H9 (cell line): ENCODE results near the gene FLT3. TPM values are rescaled to one million over a fixed set of nuclear protein-coding genes. Genes with fewer than 3 reads are reported as not detected.

Source experiments
- DNase-seq: peaks from one replicate; pipeline ENCODE4 v3.0.0-alpha.2; 2017
- H2AFZ ChIP-seq: one replicate; pipeline ENCODE4 v1.6.1; 2013; ENCODE audit warnings: mild to moderate bottlenecking, low read length, control low read depth, moderate library complexity
- H2AK5ac ChIP-seq: 2 replicates; pipeline ENCODE4 v1.6.1; 2013; ENCODE audit warnings: low read length, control low read depth, mixed read lengths; ENCODE audit not compliant: insufficient read length
- H2BK120ac ChIP-seq: one replicate; pipeline ENCODE4 v1.6.1; 2013; ENCODE audit warnings: low read depth, mild to moderate bottlenecking, low read length, control low read depth, inconsistent platforms; ENCODE audit not compliant: poor library complexity, severe bottlenecking
- H2BK12ac ChIP-seq: 2 replicates; pipeline ENCODE4 v1.6.1; 2013; ENCODE audit warnings: low read length, control low read depth, mixed read lengths, low read depth; ENCODE audit not compliant: insufficient read length
- H2BK15ac ChIP-seq: 2 replicates; pipeline ENCODE4 v1.6.1; 2013; ENCODE audit warnings: low read depth, low read length, control low read depth
- H2BK20ac ChIP-seq: one replicate; pipeline ENCODE4 v1.6.1; 2013; ENCODE audit warnings: low read depth, mild to moderate bottlenecking, low read length, control low read depth, inconsistent platforms; ENCODE audit not compliant: poor library complexity, severe bottlenecking
- H2BK5ac ChIP-seq: 2 replicates; pipeline ENCODE4 v1.6.1; 2013; ENCODE audit warnings: low read length, control low read depth, mixed read lengths; ENCODE audit not compliant: insufficient read length
- H3K14ac ChIP-seq: 2 replicates; pipeline ENCODE4 v1.6.1; 2013; ENCODE audit warnings: low read length, control low read depth; ENCODE audit not compliant: insufficient read depth
- H3K18ac ChIP-seq: 2 replicates; pipeline ENCODE4 v1.6.1; 2013; ENCODE audit warnings: low read depth, mild to moderate bottlenecking, mixed read lengths, low read length, control low read depth; ENCODE audit not compliant: insufficient read length
- H3K23ac ChIP-seq: 2 replicates; pipeline ENCODE4 v1.6.1; 2013; ENCODE audit warnings: low read length, control low read depth, mixed read lengths, low read depth; ENCODE audit not compliant: insufficient read length
- H3K23me2 ChIP-seq: 2 replicates; pipeline ENCODE4 v1.6.1; 2013; ENCODE audit warnings: low read depth, mild to moderate bottlenecking, mixed read lengths, low read length, control low read depth; ENCODE audit not compliant: insufficient read length, poor library complexity, severe bottlenecking
- H3K27ac ChIP-seq: 2 replicates; pipeline ENCODE4 v1.5.1; 2013; ENCODE audit warnings: low read length, control low read depth, mixed read lengths, low read depth; ENCODE audit not compliant: insufficient read length
- H3K27me3 ChIP-seq: 2 replicates; pipeline ENCODE4 v1.6.1; 2013; ENCODE audit warnings: low read length, control low read depth, inconsistent platforms; ENCODE audit not compliant: insufficient read depth
- H3K4ac ChIP-seq: 2 replicates; pipeline ENCODE4 v1.6.1; 2013; ENCODE audit warnings: low read depth, mild to moderate bottlenecking, control low read depth, inconsistent platforms, low read length, moderate library complexity
- H3K4me1 ChIP-seq: 2 replicates; pipeline ENCODE4 v1.6.1; 2013; ENCODE audit warnings: low read length, control low read depth, inconsistent platforms; ENCODE audit not compliant: insufficient read depth
- H3K4me2 ChIP-seq: 2 replicates; pipeline ENCODE4 v1.6.1; 2013; ENCODE audit warnings: low read length, control low read depth, mixed read lengths; ENCODE audit not compliant: insufficient read length, insufficient read depth
- H3K56ac ChIP-seq: 2 replicates; pipeline ENCODE4 v1.6.1; 2013; ENCODE audit warnings: low read depth, mild to moderate bottlenecking, mixed read lengths, low read length, control low read depth; ENCODE audit not compliant: insufficient read length
- H3K79me1 ChIP-seq: 2 replicates; pipeline ENCODE4 v1.6.1; 2013; ENCODE audit warnings: low read depth, mild to moderate bottlenecking, moderate library complexity, low read length, control low read depth, inconsistent platforms; ENCODE audit not compliant: insufficient read depth, poor library complexity, severe bottlenecking
- H3K79me2 ChIP-seq: 2 replicates; pipeline ENCODE4 v1.6.1; 2013; ENCODE audit warnings: low read length, control low read depth, inconsistent platforms; ENCODE audit not compliant: insufficient read depth
- H3K9ac ChIP-seq: 2 replicates; pipeline ENCODE4 v1.6.1; 2013; ENCODE audit warnings: low read length, control low read depth, mixed read lengths; ENCODE audit not compliant: insufficient read length; ENCODE audit errors: extremely low read depth
- H3K9me3 ChIP-seq: one replicate; pipeline ENCODE4 v1.6.1; 2013; ENCODE audit warnings: low read depth, low read length, inconsistent platforms; ENCODE audit not compliant: control insufficient read depth
- H3T11ph ChIP-seq: one replicate; pipeline ENCODE4 v1.6.1; 2013; ENCODE audit warnings: mild to moderate bottlenecking, low read length, control low read depth, inconsistent platforms
- H4K20me1 ChIP-seq: one replicate; pipeline ENCODE4 v1.6.1; 2013; ENCODE audit not compliant: control insufficient read depth, insufficient read length, insufficient read depth
- H4K5ac ChIP-seq: 2 replicates; pipeline ENCODE4 v1.6.1; 2013; ENCODE audit warnings: low read depth, mild to moderate bottlenecking, mixed read lengths, low read length, control low read depth; ENCODE audit not compliant: insufficient read length
- H4K8ac ChIP-seq: replicated peaks from 2 replicates; pipeline ENCODE4 v1.6.1; 2013; ENCODE audit warnings: low read length, control low read depth, mixed read lengths, low read depth; ENCODE audit not compliant: insufficient read length
- H4K91ac ChIP-seq: 2 replicates; pipeline ENCODE4 v1.6.1; 2013; ENCODE audit warnings: low read depth, mild to moderate bottlenecking, moderate library complexity, mixed read lengths, low read length, control low read depth; ENCODE audit not compliant: insufficient read length
- H3K27ac Mint-ChIP-seq, 3 experiments: 2 replicates in 2 of 3; 3 replicates in 1 of 3; pipeline ENCODE4 v1.8.0; 2020 to 2021; ENCODE audit warnings: mixed read lengths in 3 of 3, mild to moderate bottlenecking in 1 of 3, moderate library complexity in 1 of 3
- H3K27me3 Mint-ChIP-seq: 2 replicates; pipeline ENCODE4 v1.8.0; 2021; ENCODE audit warnings: low read depth, mild to moderate bottlenecking, moderate library complexity, mixed read lengths
- H3K36me3 Mint-ChIP-seq, 3 experiments: 2 replicates in 2 of 3; 3 replicates in 1 of 3; pipeline ENCODE4 v1.8.0; 2020 to 2021; ENCODE audit warnings: low read depth in 3 of 3, mixed read lengths in 3 of 3; ENCODE audit not compliant: insufficient read depth in 1 of 3
- H3K4me1 Mint-ChIP-seq, 2 experiments: 2 replicates each; pipeline ENCODE4 v1.8.0; 2020; ENCODE audit warnings: mixed read lengths in 2 of 2
- H3K4me3 Mint-ChIP-seq, 2 experiments: 2 replicates in 1 of 2; 3 replicates in 1 of 2; pipeline ENCODE4 v1.8.0; 2020 to 2021; ENCODE audit warnings: mild to moderate bottlenecking in 2 of 2, mixed read lengths in 2 of 2, moderate library complexity in 1 of 2
- H3K9me3 Mint-ChIP-seq, 2 experiments: 2 replicates in 1 of 2; 3 replicates in 1 of 2; pipeline ENCODE4 v1.8.0; 2020; ENCODE audit warnings: mild to moderate bottlenecking in 2 of 2, mixed read lengths in 2 of 2, moderate library complexity in 1 of 2
- CTCF ChIP-seq: fragments of 200-600 bp; sonication (generic); conservative IDR thresholded peaks from 3 replicates; pipeline ENCODE4 v1.8.0; 2021; ENCODE audit warnings: antibody characterized with exemption, mild to moderate bottlenecking
- WGBS: extraction: QIAGEN DNeasy Blood & Tissue Kit; methylation state at CpG from one replicate; pipeline ENCODE4 v1.1.7; 2013; ENCODE audit warnings: missing lambda C conversion rate, low lambda C conversion rate, mixed read lengths; ENCODE audit not compliant: insufficient read length; ENCODE audit errors: extremely low coverage; 5-methylcytosine and 5-hydroxymethylcytosine counted together
- total RNA-seq: library from RNA; stranded (reverse); gene quantifications from 2 replicates; pipeline ENCODE4 v1.2.1, GENCODE V29; 2021

The FLT3 gene
- total RNA-seq, 1 experiment from 2014 or later, result 0.44 TPM

- TF ChIP-seq CTCF, result no peak
- H2BK12ac ChIP-seq, result no peak overlapping the region
- H4K8ac ChIP-seq, result no peak overlapping the region
- H3K56ac ChIP-seq, result no peak overlapping the region
- no peak overlapping the region for H2BK15ac ChIP-seq
- peaks cover 37 to 51% of the 10 kb centered on the region in 2 experiments for H3K4me1 Mint-ChIP-seq
- H3K23ac ChIP-seq, result no peak overlapping the region
- H3K27me3 Mint-ChIP-seq, result peaks cover 100% of the 10 kb centered on the region
- H3K18ac ChIP-seq, result no peak overlapping the region
- H2AK5ac ChIP-seq, result no peak overlapping the region
- DNase-seq, result no peak
- H4K91ac ChIP-seq, result no peak overlapping the region
- H2AFZ ChIP-seq, result no peak overlapping the region
- no peak overlapping the region for H2BK20ac ChIP-seq
- H3K9me3 Mint-ChIP-seq, result peaks cover 2 to 15% of the 10 kb centered on the region in 2 experiments
- peaks cover 4% of the 10 kb centered on the region for H4K20me1 ChIP-seq
- no peaks in the 10 kb centered on the region for H3K23me2 ChIP-seq
- H3K14ac ChIP-seq, result no peak overlapping the region
- H3K4me1 ChIP-seq, result peaks cover 9% of the 10 kb centered on the region
- H3K4me3 Mint-ChIP-seq, result peak overlapping the region in 1 of 2 experiments; percentile 67; a peak in 3 of 5 replicates
- no peak overlapping the region for H2BK5ac ChIP-seq
- no peak overlapping the region for H3K4ac ChIP-seq
- H3K79me2 ChIP-seq, result no peaks in the 10 kb centered on the region
- H3K4me2 ChIP-seq, result no peak overlapping the region
- H3K79me1 ChIP-seq, result no peaks in the 10 kb centered on the region
- H3K27ac Mint-ChIP-seq, result no peak overlapping the region
- H3T11ph ChIP-seq, result no peak overlapping the region
- H3K27ac ChIP-seq, result no peak overlapping the region
- H3K36me3 Mint-ChIP-seq, result no peaks in the 10 kb centered on the region
- H2BK120ac ChIP-seq, result no peak overlapping the region
- H3K27me3 ChIP-seq, result peaks cover 94% of the 10 kb centered on the region
- no peak overlapping the region for H3K9ac ChIP-seq
- H3K9me3 ChIP-seq, result no peaks in the 10 kb centered on the region
- H4K5ac ChIP-seq, result no peak overlapping the region
- WGBS, result no CpG with 5 or more reads among the region's 18 CpGs
These were observed 133.1 kb downstream of the FLT3 start for GRCh38 chr13:27967203-27967735.
